DMS79 treated with DMSO at 0.1 percent for 48 hours (cell line): ENCODE results near the gene SDHAF1.
"Not testable (repeated sequence)": the region's sequence is repeated elsewhere in the genome, so short reads cannot be mapped to it uniquely, and the experiment has no call there.

ENCODE experiments used
- DNase-seq: peaks from one replicate; lab custom pipeline; 2025; lab: John Stamatoyannopoulos, UW

The SDHAF1 gene, protein sequence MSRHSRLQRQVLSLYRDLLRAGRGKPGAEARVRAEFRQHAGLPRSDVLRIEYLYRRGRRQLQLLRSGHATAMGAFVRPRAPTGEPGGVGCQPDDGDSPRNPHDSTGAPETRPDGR

DNA sequence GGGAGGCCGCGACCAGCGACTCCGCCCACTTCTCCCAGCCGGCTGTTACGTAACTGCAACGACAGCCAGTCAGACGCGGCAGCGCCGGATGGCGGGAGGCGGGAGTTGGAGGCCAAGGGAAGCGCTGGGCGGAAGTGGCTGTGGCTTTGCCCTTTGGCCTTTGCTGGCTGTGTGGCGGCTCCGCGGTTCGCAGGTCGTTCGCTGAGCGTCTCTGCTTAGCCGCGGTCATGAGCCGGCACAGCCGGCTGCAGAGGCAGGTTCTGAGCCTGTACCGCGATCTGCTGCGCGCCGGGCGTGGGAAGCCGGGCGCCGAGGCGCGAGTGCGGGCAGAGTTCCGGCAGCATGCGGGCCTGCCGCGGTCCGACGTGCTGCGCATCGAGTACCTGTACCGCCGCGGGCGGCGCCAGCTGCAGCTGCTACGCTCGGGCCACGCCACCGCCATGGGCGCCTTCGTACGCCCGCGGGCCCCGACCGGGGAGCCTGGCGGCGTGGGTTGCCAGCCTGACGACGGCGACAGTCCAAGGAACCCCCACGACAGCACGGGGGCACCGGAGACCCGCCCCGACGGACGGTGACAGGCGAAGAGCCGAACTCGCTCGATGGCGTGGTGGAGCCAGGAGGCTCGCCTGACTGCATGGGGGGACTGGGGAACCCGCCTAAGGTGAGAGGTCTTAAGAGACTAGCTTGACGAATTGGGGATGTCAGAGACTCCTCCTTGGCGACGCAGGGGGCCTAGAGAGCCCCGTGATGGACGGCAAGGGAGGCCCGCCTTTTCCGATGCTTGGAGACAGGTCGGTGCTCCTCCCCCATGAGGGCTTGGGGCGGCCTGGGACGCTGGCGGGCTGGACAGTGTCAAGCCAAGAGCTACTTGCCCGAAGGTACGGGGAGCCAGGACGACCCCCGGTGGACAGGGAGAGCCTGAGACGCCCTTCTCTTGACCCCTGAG, at the start of gene SDHAF1:
SDHAF1 (plus strand) TSS at position 141 of the 946 bp plus-strand sequence; CDS start at position 228, 87 bp downstream.
- peak; percentile 94 for DNase-seq

DNA sequence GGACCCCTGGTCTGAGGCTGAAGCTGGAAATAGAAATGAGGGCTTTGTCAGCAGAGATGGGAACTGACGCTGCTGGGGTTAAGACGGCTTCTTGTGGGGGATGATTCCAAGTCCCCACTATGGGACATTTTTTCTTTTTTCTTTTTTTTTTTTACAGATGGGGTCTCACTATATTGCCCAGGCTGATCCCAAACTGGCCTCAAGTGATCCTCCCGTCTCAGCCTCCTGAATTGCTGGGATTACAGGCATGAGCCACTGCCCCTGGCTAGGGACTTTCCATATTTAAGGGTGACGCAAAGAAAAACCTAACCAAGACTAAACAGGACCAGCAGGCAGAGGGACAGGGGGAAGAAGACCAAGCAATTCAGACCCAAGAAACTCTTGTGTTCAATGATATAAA, 48.8 kb upstream of the SDHAF1 start:
- DNase-seq, result no peak

DNA sequence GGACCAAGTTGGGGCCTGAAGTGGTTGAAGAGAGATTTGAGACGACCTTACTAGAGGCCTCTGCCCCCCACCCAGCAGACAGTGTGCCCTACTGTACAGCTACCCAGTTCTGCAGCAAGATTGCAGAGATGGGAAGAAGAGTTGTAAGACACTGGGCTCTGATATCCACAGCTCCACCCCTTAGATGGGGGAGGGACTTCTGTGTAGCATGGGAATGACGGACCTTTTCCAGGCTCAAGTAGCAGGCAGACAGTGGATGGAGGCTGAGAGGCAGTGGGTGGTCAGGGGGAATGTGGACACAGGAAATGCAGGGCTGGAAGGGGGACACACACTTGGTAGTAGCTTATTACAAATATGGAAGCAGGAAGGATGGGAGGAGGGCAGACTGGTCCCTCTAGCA, 45.9 kb upstream of the SDHAF1 start:
- no peak for DNase-seq

DNA sequence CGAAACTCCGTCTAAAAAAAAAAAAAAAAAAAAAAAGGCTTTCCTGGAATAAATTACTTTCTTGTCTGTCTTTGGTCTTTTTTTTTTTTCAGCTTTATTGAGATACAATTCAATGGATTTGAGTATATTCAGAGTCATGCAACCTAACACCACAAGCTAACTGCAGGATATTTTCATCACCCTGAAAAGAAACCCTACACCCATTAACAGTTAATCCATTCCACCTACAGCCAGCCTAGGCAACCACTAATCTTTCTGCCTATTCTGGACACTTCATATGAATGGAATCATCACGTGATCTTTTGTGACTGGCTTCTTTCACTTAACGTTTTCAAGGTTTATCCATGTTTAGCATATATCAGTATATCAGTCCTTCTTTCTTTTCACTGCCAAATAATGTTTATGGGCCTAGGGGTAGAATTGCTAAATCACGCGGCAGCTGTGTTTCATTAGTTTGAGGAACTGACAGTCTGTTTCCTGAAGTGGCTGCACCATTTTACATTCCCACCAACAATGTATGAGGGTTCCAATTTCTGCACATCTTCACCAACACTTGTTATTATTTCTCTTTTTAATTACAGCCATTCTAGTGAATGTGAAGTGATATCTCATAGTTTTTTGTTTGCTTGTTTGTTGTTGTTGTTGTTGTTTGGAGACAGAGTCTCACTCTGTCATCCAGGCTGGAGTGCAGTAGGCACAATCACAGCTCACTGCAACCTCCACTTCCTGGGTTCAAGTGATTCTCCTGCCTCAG, 38.9 kb upstream of the SDHAF1 start:
- no peak for DNase-seq

DNA sequence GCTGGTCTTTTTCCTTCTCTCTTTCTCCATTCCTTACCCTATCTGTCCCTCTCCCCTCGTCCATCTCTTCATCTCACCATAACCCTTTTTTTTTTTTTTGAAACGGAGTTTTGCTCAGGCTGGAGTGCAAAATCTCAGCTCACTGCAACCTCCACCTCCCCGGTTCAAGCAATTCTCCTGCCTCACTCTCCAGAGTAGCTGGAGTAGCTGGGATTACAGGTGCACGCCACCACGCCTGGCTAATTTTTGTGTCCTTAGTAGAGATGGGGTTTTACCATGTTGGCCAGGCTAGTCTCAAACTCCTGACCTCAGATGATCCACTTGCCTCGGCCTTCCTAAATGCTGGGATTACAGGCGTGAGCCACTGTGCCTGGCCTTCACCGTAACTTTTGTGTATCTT, 37.6 kb upstream of the SDHAF1 start:
- not testable (repeated sequence) for DNase-seq

DNA sequence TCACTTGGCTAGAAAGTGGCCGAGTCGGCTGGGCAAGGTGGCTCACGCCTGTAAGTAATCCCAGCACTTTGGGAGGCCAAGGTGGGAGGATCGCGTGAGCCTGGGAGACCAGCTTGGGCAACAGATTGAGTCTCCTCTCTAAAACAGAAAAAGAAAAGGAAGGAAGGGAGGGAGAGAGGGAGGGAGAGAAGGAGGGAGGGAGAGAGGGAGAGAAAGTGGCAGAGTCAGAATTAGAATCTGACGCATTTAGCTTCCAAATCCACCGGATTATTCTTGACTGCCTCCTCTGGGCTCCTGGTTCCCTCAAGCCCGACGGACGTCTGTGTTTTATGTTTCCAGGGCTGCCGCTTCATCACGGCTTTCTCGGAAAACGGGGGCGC, 36.3 kb upstream of the SDHAF1 start:
- no peak for DNase-seq

DNA sequence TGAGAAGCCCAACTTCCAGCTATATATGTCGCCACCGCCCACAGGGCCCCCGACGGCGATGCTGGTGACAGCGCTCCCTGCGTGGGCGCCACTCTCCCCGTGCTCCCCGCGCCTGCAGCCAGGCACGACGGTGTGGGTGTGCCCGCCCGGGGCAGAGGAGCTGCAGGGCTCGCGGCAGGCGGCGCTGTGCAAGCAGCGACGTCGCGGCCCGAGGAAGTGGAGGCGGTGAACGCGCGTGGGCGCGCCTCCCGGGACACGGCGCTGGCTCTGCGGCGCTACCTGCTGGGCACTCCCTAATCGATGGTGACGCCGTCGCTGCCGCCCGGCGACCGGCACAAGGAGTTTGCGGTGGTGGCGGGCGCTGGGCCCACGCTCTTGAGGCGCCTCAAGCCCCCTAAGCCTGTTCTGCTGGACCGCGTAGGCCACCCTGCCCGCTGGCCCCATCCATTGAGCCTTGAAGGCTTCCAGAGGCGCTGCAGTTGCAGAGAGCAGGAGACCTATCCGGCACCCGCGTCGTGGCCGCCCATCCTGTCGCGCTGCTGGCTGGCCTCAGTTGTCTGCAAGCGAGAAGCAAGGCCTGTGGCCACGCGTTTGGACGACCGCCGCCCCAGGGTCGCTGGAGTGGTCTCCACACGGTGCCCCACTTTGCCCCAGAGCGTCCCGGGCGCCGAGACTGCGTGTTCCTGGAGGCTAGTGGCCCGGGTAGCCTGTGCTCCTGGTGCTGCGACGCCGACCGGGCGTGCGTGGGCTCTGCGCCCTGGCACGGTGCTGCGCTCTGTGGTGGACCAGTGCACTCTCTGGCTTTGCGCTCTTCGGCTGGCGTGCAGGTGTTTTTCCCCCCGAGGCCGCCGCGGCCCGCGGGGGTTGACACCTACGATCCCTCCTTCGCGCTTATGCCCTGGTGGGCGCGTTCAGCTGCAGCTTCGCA, 35.7 kb upstream of the SDHAF1 start:
- DNase-seq, result peak; percentile 4

DNA sequence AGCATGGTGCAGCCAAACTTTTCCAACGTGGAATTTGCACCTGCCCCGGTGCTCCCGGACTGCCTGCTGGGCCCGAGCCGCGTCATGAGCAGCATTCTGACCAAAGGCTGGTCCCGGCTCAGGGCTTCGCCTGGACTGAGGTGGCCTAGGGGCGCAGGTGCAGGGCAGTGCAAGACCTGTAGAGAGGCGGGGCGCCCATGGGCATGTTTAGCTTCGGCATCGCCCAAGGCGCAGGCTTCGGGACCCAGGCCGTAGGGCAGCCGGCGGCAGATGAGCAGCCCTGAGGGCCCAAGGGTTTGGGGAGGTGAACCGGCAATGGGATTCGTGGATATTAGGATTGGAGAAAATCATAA, 35.0 kb upstream of the SDHAF1 start:
- DNase-seq, result no peak

DNA sequence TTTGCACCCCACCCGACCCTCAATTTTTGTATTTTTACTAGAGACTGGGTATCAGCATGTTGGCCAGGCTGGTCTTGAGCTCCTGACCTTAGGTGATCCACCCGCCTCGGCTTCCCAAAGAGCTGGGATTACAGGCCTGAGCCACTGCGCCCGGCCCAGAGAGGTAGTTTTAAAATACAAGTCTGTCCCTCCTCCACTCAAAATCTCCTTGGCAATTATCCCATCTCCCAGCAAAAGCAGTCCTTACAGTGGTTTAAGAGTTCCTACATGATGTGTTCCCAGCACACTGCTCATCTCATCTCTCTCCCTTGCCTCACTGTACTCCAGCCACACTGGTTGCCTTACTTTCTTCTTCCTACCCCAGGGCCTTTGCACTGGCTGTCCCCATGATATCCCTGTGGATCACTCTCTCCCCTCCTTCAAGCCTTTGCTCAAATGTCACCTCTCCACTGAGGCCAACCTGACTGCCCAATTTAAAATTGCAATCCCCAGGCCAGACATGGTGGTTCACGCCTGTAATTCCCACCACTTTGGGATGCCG, 34.5 kb upstream of the SDHAF1 start:
- DNase-seq, result no peak

DNA sequence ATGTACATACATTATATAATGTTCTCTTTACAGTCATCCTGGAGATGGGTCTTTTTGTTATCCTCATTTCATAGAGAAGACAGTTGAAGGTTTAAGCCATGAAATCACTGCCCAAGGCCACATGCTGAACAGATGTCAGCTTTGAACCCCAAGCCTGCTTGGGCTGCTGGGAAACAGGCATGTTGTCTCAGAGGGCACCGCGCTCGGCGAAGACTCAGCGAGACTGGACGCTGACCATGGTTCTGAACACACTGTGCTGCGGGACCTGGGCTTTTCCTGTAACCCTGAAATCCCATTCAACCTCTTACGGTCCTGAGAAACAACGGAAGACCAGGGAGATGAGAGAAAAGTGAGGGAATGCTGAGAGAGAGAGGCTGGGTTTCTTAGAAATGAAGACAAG, 31.5 kb upstream of the SDHAF1 start:
- DNase-seq, result no peak

DNA sequence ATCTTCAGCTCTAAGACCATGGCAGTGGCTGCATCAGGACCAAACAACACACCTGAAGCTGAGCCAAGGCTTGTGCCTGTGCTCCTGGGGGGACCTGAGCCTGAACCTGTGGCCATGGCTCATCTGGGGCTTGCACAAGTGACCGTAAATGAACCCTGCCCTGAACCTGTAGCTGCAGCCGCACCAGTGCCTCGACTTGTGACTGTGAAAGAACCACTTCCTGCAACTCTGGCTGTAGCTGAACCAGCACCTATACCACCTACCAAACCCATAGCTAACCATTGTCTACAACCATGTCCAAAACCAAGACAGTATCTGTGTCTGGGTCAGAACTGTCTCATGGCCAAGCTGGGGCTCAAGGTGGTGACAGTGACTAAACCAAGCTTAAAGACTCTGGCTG, 28.2 kb upstream of the SDHAF1 start:
- no peak for DNase-seq

DNA sequence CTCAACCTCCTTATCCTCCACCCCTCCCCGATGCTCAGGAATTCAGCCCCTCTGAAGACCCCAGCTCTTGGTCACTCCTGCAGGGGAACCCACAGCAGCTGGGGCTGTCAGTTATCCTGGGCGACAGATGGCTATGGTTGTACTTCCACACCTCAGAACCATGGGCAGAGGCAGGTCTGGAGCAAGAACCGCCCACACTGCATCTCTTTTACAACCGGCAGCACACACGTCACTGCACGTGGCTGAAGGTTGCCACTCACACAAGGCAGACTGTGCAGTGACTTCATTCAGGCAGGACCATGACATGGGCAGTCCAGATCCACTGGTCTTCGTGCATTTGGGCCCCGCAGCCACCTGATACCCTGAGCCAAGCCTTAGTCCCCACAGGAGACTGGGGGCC, 21.5 kb upstream of the SDHAF1 start:
- DNase-seq, result no peak

DNA sequence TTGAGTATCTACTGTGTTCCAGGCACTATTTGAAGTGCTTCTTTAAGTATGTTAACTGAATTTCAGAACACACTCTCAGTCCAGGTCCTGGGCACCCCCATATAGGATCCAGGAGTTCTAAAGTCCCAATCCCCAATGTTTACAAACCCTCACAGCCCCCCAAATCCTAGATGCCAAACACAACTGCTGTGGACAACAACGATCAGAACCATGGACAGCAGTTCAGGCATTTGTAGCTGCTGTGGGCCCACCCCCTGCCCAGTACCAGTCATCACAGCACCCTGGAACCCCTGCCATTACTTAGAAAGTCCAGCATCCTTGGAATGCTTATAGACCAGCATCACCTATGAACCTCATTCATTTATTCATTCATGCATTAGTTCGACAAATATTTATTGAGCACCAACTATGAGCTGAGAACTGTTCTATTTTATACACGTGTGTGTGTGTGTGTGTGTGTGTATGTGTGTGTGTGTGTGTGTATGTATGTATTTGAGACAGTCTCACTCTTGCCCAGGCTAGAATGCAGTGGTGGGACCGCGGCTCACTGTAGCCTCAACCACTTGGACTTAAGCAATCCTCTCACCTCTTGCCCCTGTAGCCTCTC, 19.3 kb upstream of the SDHAF1 start:
- DNase-seq, result no peak

DNA sequence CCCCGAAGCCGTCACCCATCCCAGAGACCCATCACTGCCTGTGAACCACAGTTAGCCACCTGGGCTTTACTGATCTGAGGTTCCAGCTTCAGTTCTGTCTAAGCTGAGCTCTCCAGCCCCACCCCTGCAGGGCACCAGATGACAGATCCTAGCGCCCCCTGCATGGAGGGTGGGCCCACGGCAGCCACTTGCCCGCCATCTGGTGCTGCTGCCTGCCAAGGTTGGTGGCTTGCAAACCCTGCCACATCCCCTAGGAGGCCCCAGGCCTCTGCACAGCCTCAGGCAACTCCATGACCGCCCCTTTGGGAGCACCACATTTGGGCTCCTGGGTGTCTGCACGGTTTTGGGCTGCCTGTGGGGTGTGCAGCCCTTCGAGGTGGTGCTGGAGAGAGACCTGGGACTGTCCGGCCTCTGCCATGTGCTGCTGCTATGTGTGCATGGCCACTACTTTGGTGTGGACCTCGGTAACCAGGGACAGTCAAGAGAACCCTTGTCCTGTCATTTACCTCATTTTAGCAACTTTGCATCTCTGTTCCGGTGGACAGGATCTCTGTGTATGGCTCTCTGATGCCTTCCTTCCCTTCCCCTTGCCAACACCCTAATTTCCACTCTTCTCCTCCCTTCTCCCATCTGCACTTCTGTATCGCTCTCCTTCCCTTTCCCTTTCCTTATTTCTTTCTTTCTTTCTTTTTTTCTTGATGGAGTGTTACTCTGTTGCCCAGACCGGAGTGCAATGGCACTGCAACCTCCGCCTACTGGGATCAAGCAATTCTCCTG, 17.4 kb upstream of the SDHAF1 start:
- no peak for DNase-seq

DNA sequence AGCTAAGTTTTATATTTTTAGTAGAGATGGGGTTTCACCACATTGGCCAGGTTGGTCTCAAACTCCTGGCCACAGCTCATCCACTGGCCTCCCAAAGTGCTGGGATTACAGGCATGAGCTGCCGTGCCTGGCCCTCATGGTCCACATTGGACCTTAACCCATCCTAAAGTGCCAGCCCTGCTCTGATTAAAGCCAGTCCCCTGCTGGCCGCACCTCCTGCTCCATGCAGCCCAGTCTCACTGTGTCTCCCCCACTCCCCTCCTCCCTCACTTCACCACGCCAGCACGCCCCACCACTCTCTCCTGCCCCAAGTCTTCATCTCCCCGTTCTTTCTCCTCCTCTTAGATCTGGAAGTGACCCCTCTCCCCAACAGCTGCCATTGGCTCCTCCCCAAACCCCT, 16.7 kb upstream of the SDHAF1 start:
- DNase-seq, result no peak

DNA sequence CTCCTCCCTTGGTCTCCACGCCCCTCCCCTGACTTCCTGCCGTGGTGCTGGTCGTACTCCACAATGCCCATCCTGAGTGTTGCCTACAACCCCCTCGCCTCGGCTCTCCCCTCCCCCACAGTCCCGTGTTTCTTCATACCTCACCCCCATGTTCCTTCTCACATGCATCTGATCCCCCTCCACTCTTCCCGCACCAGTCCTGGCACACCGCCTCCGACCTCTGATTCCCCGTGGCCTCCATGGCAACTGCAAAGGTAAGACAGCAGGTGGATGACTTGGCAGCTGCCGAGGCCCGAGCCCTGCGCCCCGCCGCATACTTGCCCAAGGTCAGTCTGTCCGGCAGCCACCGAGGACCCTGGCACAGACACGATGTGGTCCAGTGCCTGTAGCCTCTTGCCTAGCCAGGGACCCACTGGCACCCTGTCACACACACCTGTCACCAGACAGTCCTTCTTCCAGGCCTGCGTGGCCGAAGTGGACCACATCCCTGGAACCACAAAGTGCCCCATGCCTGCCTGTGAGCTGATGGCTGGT, 16.1 kb upstream of the SDHAF1 start:
- DNase-seq, result no peak

DNA sequence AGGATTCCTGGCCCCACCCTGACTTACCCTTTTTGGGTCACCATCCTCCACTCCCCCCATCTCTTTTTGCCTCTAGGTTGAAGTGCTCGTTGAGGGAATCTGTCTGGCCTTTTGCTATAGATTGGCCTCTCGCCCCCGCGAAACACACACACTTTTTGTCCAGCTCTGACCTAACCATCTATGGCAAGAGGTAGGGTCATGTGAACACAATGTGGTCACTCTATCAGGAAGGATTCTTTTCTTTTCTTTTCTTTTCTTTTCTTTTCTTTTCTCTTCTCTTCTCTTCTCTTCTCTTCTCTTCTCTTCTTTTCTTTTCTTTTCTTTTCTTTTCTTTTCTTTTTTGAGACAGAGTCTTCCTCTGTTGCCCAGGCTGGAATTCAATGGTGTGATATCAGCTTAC, 14.0 kb upstream of the SDHAF1 start:
- not testable (repeated sequence) for DNase-seq

DNA sequence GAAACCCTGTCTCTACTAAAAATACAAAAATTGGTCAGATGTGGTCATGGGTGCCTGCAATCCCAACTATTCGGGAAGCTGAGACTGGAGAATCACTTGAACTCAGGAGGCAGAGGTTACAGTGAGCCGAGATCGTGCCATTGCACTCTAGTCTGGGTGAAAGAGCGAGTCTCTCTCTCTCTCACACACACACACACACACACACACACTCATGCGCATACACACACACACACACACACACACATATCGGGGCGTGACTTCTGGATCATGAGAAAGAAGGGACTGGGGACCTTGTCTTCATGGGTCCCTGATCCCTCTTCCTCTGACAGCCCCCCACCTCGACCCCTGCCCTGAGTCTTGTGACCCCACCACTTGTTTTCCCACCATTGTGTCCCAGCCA, 11.8 kb upstream of the SDHAF1 start:
- DNase-seq, result no peak

DNA sequence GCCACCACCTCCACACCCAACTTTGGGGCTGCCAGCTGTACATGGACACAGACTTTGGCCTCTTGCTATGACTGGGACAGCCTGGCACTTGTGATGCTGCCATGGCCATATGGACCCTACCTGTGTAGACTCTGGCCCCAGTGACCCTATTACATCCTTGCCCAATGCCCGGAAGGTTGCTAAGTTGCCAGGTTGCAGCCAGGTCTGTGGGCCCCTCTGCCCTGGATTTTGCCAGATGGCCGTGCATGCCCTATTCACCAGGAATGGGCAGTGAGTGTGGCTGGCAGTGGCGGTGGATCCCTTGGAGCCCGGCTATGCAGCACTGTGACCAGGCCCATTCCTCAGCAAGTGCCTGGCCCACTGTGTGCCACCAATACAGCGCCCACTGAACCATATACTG, 8.9 kb upstream of the SDHAF1 start:
- DNase-seq, result no peak
